IMR-90 (cell line): ENCODE measurements around the gene ADTRP. TPM values are rescaled to one million over a fixed set of nuclear protein-coding genes. Genes with fewer than 3 reads are reported as not detected.

Experiments used
- ATAC-seq: fragments of 200-7000 bp; cut with Tn5 transposase; 2 replicates; pipeline ENCODE4 v1.9.1; 2020; ENCODE audit warnings: low read depth, mild to moderate bottlenecking, moderate library complexity
- BruUV-seq: library from RNA; stranded (reverse); fragments of 400-500 nt; replicated peaks from 2 replicates; lab custom pipeline; 2021; lab: Mats Ljungman, UMichigan
- CTCF ChIA-PET: fragments of 300-600 bp; formaldehyde crosslinking; extraction: SDS; loops from one replicate; lab custom pipeline; 2021; ENCODE audit warnings: antibody characterized with exemption; lab: Yijun Ruan, JAX
- POLR2A ChIA-PET: fragments of 300-600 bp; sonication (Branson Sonifier 250); formaldehyde crosslinking; loops from one replicate; lab custom pipeline; 2022; ENCODE audit warnings: antibody characterized with exemption; ENCODE audit not compliant: unreplicated experiment; lab: Charles Lee
- DNase-seq: peaks from one replicate; pipeline ENCODE4 v3.0.0; 2013
- H2AFZ ChIP-seq: replicated peaks from 2 replicates; pipeline ENCODE3; 2013; ENCODE audit warnings: low read length, mild to moderate bottlenecking; ENCODE audit not compliant: poor library complexity
- H2AK5ac ChIP-seq: 2 replicates; pipeline ENCODE4 v1.6.1; 2013; ENCODE audit warnings: low read depth, low read length, inconsistent platforms
- H2AK9ac ChIP-seq: replicated peaks from 2 replicates; pipeline ENCODE3; 2013; ENCODE audit warnings: mild to moderate bottlenecking, low read depth, low read length, moderate library complexity; ENCODE audit not compliant: poor library complexity
- H2BK120ac ChIP-seq: 2 replicates; pipeline ENCODE4 v1.6.1; 2013; ENCODE audit warnings: low read depth, low read length, inconsistent platforms
- H2BK15ac ChIP-seq: 3 replicates; pipeline ENCODE4 v1.6.1; 2013; ENCODE audit warnings: low read depth, low read length, inconsistent platforms
- H2BK20ac ChIP-seq: 2 replicates; pipeline ENCODE4 v1.6.1; 2013; ENCODE audit warnings: low read depth, mild to moderate bottlenecking, inconsistent platforms, low read length, moderate library complexity
- H2BK5ac ChIP-seq: 2 replicates; pipeline ENCODE4 v1.6.1; 2013; ENCODE audit warnings: mild to moderate bottlenecking, low read depth, low read length, inconsistent platforms; ENCODE audit not compliant: poor library complexity, severe bottlenecking
- H3K14ac ChIP-seq: replicated peaks from 2 replicates; pipeline ENCODE4 v1.6.1; 2013; ENCODE audit warnings: low read depth, low read length, inconsistent platforms
- H3K18ac ChIP-seq: 2 replicates; pipeline ENCODE4 v1.6.1; 2013; ENCODE audit warnings: low read depth, low read length, control low read depth
- H3K23ac ChIP-seq: 2 replicates; pipeline ENCODE4 v1.6.1; 2013; ENCODE audit warnings: low read depth, low read length, inconsistent platforms
- H3K27ac ChIP-seq: 2 replicates; pipeline ENCODE4 v1.5.1; 2013; ENCODE audit warnings: mild to moderate bottlenecking, control low read depth, low read length; ENCODE audit not compliant: insufficient read depth
- H3K27me3 ChIP-seq: 2 replicates; pipeline ENCODE4 v1.6.1; 2013; ENCODE audit warnings: low read length; ENCODE audit not compliant: control insufficient read depth, insufficient read depth
- H3K36me3 ChIP-seq: 2 replicates; pipeline ENCODE4 v1.6.1; 2013; ENCODE audit warnings: low read length, mixed read lengths; ENCODE audit not compliant: control insufficient read depth, insufficient read depth
- H3K4ac ChIP-seq: 2 replicates; pipeline ENCODE4 v1.6.1; 2013; ENCODE audit warnings: low read depth, low read length, inconsistent platforms
- H3K4me1 ChIP-seq: 2 replicates; pipeline ENCODE4 v1.6.1; 2013; ENCODE audit warnings: low read length, mixed read lengths; ENCODE audit not compliant: control insufficient read depth, insufficient read depth
- H3K4me2 ChIP-seq: 2 replicates; pipeline ENCODE4 v1.6.1; 2013; ENCODE audit warnings: low read depth, mild to moderate bottlenecking, control low read depth, low read length, moderate library complexity
- H3K4me3 ChIP-seq: 2 replicates; pipeline ENCODE4 v1.5.1; 2013; ENCODE audit warnings: low read depth, mild to moderate bottlenecking, control low read depth, low read length, moderate library complexity; ENCODE audit not compliant: insufficient read depth
- H3K56ac ChIP-seq: 2 replicates; pipeline ENCODE4 v1.6.1; 2013; ENCODE audit warnings: low read length, inconsistent platforms; ENCODE audit not compliant: insufficient read depth; ENCODE audit errors: extremely low read depth
- H3K79me1 ChIP-seq, 2 experiments: 2 replicates each; pipeline ENCODE4 v1.6.1; 2013; ENCODE audit warnings: low read length in 2 of 2, inconsistent platforms in 1 of 2, low read depth in 1 of 2
- H3K9ac ChIP-seq: 2 replicates; pipeline ENCODE4 v1.6.1; 2013; ENCODE audit warnings: low read depth, low read length, control low read depth
- H3K9me1 ChIP-seq: 2 replicates; pipeline ENCODE4 v1.6.1; 2013; ENCODE audit warnings: low read length, inconsistent platforms; ENCODE audit not compliant: insufficient read depth
- H3K9me3 ChIP-seq: 2 replicates; pipeline ENCODE4 v1.6.1; 2013; ENCODE audit warnings: low read length; ENCODE audit not compliant: control insufficient read depth, insufficient read depth
- H4K20me1 ChIP-seq: 2 replicates; pipeline ENCODE4 v1.6.1; 2013; ENCODE audit warnings: low read length, inconsistent platforms; ENCODE audit not compliant: insufficient read depth
- H4K5ac ChIP-seq: 2 replicates; pipeline ENCODE4 v1.6.1; 2013; ENCODE audit warnings: mild to moderate bottlenecking, low read depth, low read length, control low read depth
- H4K8ac ChIP-seq, 2 experiments: 2 replicates each; pipeline ENCODE4 v1.6.1; 2013; ENCODE audit warnings: low read depth in 2 of 2, low read length in 2 of 2, control low read depth in 1 of 2, inconsistent platforms in 1 of 2
- H4K91ac ChIP-seq: 2 replicates; pipeline ENCODE4 v1.6.1; 2013; ENCODE audit warnings: low read depth, low read length, inconsistent platforms; ENCODE audit not compliant: insufficient read depth
- BHLHE40 ChIP-seq: fragments of 150-350 bp; IDR thresholded peaks from 2 replicates; pipeline ENCODE4 v1.6.1; 2016; ENCODE audit warnings: mild to moderate bottlenecking, low read depth, low read length
- CEBPB ChIP-seq: IDR thresholded peaks from 2 replicates; pipeline ENCODE4 v1.6.1; 2012; ENCODE audit warnings: low read depth, low read length, improper control_type of control experiment
- CHD1 ChIP-seq: IDR thresholded peaks from 2 replicates; pipeline ENCODE4 v1.6.1; 2012; ENCODE audit warnings: low read depth, low read length, improper control_type of control experiment
- FOS ChIP-seq: fragments of 150-350 bp; IDR thresholded peaks from 2 replicates; pipeline ENCODE4 v1.6.1; 2016; ENCODE audit warnings: low read depth, low read length
- MAFK ChIP-seq: IDR thresholded peaks from 2 replicates; pipeline ENCODE4 v1.6.1; 2012; ENCODE audit warnings: low read depth, low read length, improper control_type of control experiment
- MAZ ChIP-seq: IDR thresholded peaks from 2 replicates; pipeline ENCODE4 v1.6.1; 2012; ENCODE audit warnings: low read depth, mild to moderate bottlenecking, low read length, improper control_type of control experiment, moderate library complexity, borderline replicate concordance
- MXI1 ChIP-seq: IDR thresholded peaks from 2 replicates; pipeline ENCODE4 v1.6.1; 2012; ENCODE audit warnings: low read depth, mild to moderate bottlenecking, low read length, moderate library complexity, borderline replicate concordance
- NFE2L2 ChIP-seq: fragments of 150-350 bp; IDR thresholded peaks from 2 replicates; pipeline ENCODE4 v1.6.1; 2016; ENCODE audit warnings: low read depth, mild to moderate bottlenecking, low read length
- POLR2A ChIP-seq: IDR thresholded peaks from 2 replicates; pipeline ENCODE4 v1.6.1; 2012; ENCODE audit warnings: mild to moderate bottlenecking, low read depth, low read length
- RAD21 ChIP-seq: IDR thresholded peaks from 2 replicates; pipeline ENCODE4 v1.6.1; 2012; ENCODE audit warnings: low read length, improper control_type of control experiment
- RCOR1 ChIP-seq: IDR thresholded peaks from 2 replicates; pipeline ENCODE4 v1.6.1; 2012; ENCODE audit warnings: mild to moderate bottlenecking, low read length, improper control_type of control experiment; ENCODE audit not compliant: insufficient replicate concordance
- RFX5 ChIP-seq: IDR thresholded peaks from 2 replicates; pipeline ENCODE4 v1.8.0; 2012; ENCODE audit warnings: low read depth, mild to moderate bottlenecking, low read length, moderate library complexity
- SMC3 ChIP-seq: fragments of 150-350 bp; IDR thresholded peaks from 2 replicates; pipeline ENCODE4 v1.6.1; 2016; ENCODE audit warnings: low read depth, mild to moderate bottlenecking, antibody characterized with exemption, low read length, moderate library complexity
- WGBS, 2 experiments: methylation state at CpG; one replicate each; pipeline versions ENCODE4 v1.1.5 to v1.1.7; 2013; ENCODE audit warnings: missing lambda C conversion rate in 2 of 2; ENCODE audit not compliant: insufficient read length in 1 of 2; ENCODE audit errors: extremely low coverage in 2 of 2; 5-methylcytosine and 5-hydroxymethylcytosine counted together
- dilution Hi-C: fragments of 300-500 bp; cut with HindIII; formaldehyde crosslinking; loops from one replicate; pipeline ENCODE4 v1.14.3; 2018; ENCODE audit warnings: low sequenced_read_pairs; ENCODE audit not compliant: unreplicated experiment
- in situ Hi-C: fragments of 300-500 bp; cut with MboI; formaldehyde crosslinking; loops from 3 replicates; pipeline ENCODE4 v1.14.3; 2019; ENCODE audit warnings: low sequenced_read_pairs, inconsistent platforms, mixed read lengths
- intact Hi-C: fragments of 100-400 bp; cut with micrococcal nuclease; formaldehyde crosslinking; loops from 2 replicates; pipeline ENCODE4 v1.10.0; 2022
- polyA plus RNA-seq, 3 experiments: library from polyadenylated mRNA; depleted of rRNA; stranded (reverse); fragments of >200 nt; gene quantifications; 2 replicates each; pipeline ENCODE4 v1.2.3, GENCODE V29; 2012; ENCODE audit warnings: low replicate concordance in 1 of 3
- total RNA-seq: library from RNA; depleted of rRNA; stranded (reverse); fragments of >200 nt; gene quantifications from 2 replicates; pipeline ENCODE4 v1.2.3, GENCODE V29; 2012
- TF ChIP-seq, protein P1 (sequence below): fragments of 150-350 bp; IDR thresholded peaks from 2 replicates; pipeline ENCODE4 v1.6.1; 2016; ENCODE audit warnings: low read depth, mild to moderate bottlenecking, low read length, moderate library complexity, borderline replicate concordance
- TF ChIP-seq, protein P2 (sequence below): conservative IDR thresholded peaks from 2 replicates; pipeline ENCODE4 v1.5.1; 2012; ENCODE audit warnings: mild to moderate bottlenecking, low read depth, low read length, improper control_type of control experiment

The ADTRP gene
- total and polyA plus RNA-seq, 2 of the 4 experiments (the other 2 are of a cell fraction): 0.50 to 0.72 TPM

DNA sequence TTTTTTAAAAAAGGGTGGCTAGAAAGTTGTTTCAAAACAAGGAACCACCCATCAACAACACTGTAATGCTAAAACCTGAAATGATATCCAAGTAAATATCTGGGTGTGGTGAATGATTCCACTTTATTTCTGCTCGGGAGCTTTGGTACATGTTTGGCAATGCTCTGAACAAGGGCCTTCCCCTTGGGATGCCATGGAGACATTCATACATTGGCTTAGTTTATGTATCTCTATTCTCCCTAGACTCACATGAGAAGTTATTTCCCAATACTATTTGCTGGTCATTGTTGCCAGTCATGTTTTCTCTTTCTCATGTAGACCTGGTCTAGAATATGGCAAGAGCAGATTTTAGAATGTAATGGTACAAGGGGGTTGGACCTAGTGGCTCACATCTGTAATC lies 22.9 kb downstream of the ADTRP start:
- no peaks in the 10 kb centered on the region for H3K4me1 ChIP-seq
- DNase-seq: no peak
- ATAC-seq: no peak
- H3K56ac ChIP-seq: no peak overlapping the region
- H3K4ac ChIP-seq: no peak overlapping the region
- no peak overlapping the region for H2AK9ac ChIP-seq
- no peaks in the 10 kb centered on the region for H3K36me3 ChIP-seq
- H3K4me3 ChIP-seq: no peak overlapping the region
- H4K5ac ChIP-seq: no peak overlapping the region
- no peak overlapping the region for H2BK20ac ChIP-seq
- H4K20me1 ChIP-seq: no peaks in the 10 kb centered on the region
- no peak overlapping the region for H4K8ac ChIP-seq
- no peak overlapping the region for H2BK5ac ChIP-seq
- dilution Hi-C loops (no loop called here), in situ Hi-C loops (no loop called here), intact Hi-C loops (no loop called here)
- H3K27ac ChIP-seq: no peak overlapping the region
- no peak overlapping the region for H3K4me2 ChIP-seq
- POLR2A ChIA-PET: no interaction called here
- no peaks in the 10 kb centered on the region for H3K9me1 ChIP-seq
- no peak overlapping the region for H2BK120ac ChIP-seq
- no peak overlapping the region for H3K18ac ChIP-seq
- no peak overlapping the region for H2AFZ ChIP-seq
- 100% methylated on average over 1 of the region's 1 CpG; no CpG with 5 or more reads in 1 of the 2 experiments for WGBS, 2 experiments
- no peak overlapping the region for H3K23ac ChIP-seq
- no peak overlapping the region for H2BK15ac ChIP-seq
- no peak overlapping the region for H3K14ac ChIP-seq
- CTCF ChIA-PET: no interaction called here
- TF ChIP-seq SMC3 (no peak), CHD1 (no peak), RAD21 (no peak), RFX5 (no peak), CEBPB (no peak), MAFK (no peak), NFE2L2 (no peak), FOS (no peak), MXI1 (no peak), MAZ (no peak), RCOR1 (no peak), POLR2A (no peak), BHLHE40 (no peak)
- TF ChIP-seq, protein P1, sequence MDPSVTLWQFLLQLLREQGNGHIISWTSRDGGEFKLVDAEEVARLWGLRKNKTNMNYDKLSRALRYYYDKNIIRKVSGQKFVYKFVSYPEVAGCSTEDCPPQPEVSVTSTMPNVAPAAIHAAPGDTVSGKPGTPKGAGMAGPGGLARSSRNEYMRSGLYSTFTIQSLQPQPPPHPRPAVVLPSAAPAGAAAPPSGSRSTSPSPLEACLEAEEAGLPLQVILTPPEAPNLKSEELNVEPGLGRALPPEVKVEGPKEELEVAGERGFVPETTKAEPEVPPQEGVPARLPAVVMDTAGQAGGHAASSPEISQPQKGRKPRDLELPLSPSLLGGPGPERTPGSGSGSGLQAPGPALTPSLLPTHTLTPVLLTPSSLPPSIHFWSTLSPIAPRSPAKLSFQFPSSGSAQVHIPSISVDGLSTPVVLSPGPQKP: no peak
- TF ChIP-seq, protein P2, sequence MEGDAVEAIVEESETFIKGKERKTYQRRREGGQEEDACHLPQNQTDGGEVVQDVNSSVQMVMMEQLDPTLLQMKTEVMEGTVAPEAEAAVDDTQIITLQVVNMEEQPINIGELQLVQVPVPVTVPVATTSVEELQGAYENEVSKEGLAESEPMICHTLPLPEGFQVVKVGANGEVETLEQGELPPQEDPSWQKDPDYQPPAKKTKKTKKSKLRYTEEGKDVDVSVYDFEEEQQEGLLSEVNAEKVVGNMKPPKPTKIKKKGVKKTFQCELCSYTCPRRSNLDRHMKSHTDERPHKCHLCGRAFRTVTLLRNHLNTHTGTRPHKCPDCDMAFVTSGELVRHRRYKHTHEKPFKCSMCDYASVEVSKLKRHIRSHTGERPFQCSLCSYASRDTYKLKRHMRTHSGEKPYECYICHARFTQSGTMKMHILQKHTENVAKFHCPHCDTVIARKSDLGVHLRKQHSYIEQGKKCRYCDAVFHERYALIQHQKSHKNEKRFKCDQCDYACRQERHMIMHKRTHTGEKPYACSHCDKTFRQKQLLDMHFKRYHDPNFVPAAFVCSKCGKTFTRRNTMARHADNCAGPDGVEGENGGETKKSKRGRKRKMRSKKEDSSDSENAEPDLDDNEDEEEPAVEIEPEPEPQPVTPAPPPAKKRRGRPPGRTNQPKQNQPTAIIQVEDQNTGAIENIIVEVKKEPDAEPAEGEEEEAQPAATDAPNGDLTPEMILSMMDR: no peak
- H3K9ac ChIP-seq: no peak overlapping the region
- no TSS peak for BruUV-seq
- H3K9me3 ChIP-seq: peaks cover 4% of the 10 kb centered on the region
- no peaks in the 10 kb centered on the region for H3K27me3 ChIP-seq
- H3K79me1 ChIP-seq: no peaks in the 10 kb centered on the region
- H4K91ac ChIP-seq: no peak overlapping the region
- no peak overlapping the region for H2AK5ac ChIP-seq
